IMR-90 (cell line): ENCODE data around the gene SLC66A3.

Experiments
- BHLHE40 ChIP-seq: fragments of 150-350 bp; IDR thresholded peaks from 2 replicates; pipeline ENCODE4 v1.6.1; 2016; ENCODE audit warnings: mild to moderate bottlenecking, low read depth, low read length
- CEBPB ChIP-seq: IDR thresholded peaks from 2 replicates; pipeline ENCODE4 v1.6.1; 2012; ENCODE audit warnings: low read depth, low read length, improper control_type of control experiment
- CHD1 ChIP-seq: IDR thresholded peaks from 2 replicates; pipeline ENCODE4 v1.6.1; 2012; ENCODE audit warnings: low read depth, low read length, improper control_type of control experiment
- CTCF ChIP-seq: conservative IDR thresholded peaks from 2 replicates; pipeline ENCODE4 v1.5.1; 2012; ENCODE audit warnings: mild to moderate bottlenecking, low read depth, low read length, improper control_type of control experiment
- FOS ChIP-seq: fragments of 150-350 bp; IDR thresholded peaks from 2 replicates; pipeline ENCODE4 v1.6.1; 2016; ENCODE audit warnings: low read depth, low read length
- MAFK ChIP-seq: IDR thresholded peaks from 2 replicates; pipeline ENCODE4 v1.6.1; 2012; ENCODE audit warnings: low read depth, low read length, improper control_type of control experiment
- MAZ ChIP-seq: IDR thresholded peaks from 2 replicates; pipeline ENCODE4 v1.6.1; 2012; ENCODE audit warnings: low read depth, mild to moderate bottlenecking, low read length, improper control_type of control experiment, moderate library complexity, borderline replicate concordance
- MXI1 ChIP-seq: IDR thresholded peaks from 2 replicates; pipeline ENCODE4 v1.6.1; 2012; ENCODE audit warnings: low read depth, mild to moderate bottlenecking, low read length, moderate library complexity, borderline replicate concordance
- POLR2A ChIP-seq: IDR thresholded peaks from 2 replicates; pipeline ENCODE4 v1.6.1; 2012; ENCODE audit warnings: mild to moderate bottlenecking, low read depth, low read length
- RAD21 ChIP-seq: IDR thresholded peaks from 2 replicates; pipeline ENCODE4 v1.6.1; 2012; ENCODE audit warnings: low read length, improper control_type of control experiment
- RCOR1 ChIP-seq: IDR thresholded peaks from 2 replicates; pipeline ENCODE4 v1.6.1; 2012; ENCODE audit warnings: mild to moderate bottlenecking, low read length, improper control_type of control experiment; ENCODE audit not compliant: insufficient replicate concordance
- RFX5 ChIP-seq: IDR thresholded peaks from 2 replicates; pipeline ENCODE4 v1.8.0; 2012; ENCODE audit warnings: low read depth, mild to moderate bottlenecking, low read length, moderate library complexity
- SMC3 ChIP-seq: fragments of 150-350 bp; IDR thresholded peaks from 2 replicates; pipeline ENCODE4 v1.6.1; 2016; ENCODE audit warnings: low read depth, mild to moderate bottlenecking, antibody characterized with exemption, low read length, moderate library complexity
- USF2 ChIP-seq: fragments of 150-350 bp; IDR thresholded peaks from 2 replicates; pipeline ENCODE4 v1.6.1; 2017; ENCODE audit warnings: mild to moderate bottlenecking, antibody characterized with exemption, low read length, low read depth

- TF ChIP-seq CTCF (no peak), POLR2A (no peak), RFX5 (no peak), RAD21 (no peak), RCOR1 (no peak), SMC3 (no peak), CEBPB (no peak), MXI1 (no peak), USF2 (no peak), BHLHE40 (no peak), MAZ (no peak), CHD1 (no peak), MAFK (no peak), FOS (no peak)
These were observed 6.5 kb downstream of the SLC66A3 start for GRCh38 chr2:11161747-11162146.
